ENCODE results near the gene LEFTY2. TPM values are rescaled to one million over a fixed set of nuclear protein-coding genes. Genes with fewer than 3 reads are reported as not detected.
"Not testable (repeated sequence)": the region's sequence is repeated elsewhere in the genome, so short reads cannot be mapped to it uniquely, and the experiment has no call there.

Gene LEFTY2
- total and polyA plus RNA-seq, 9 of the 15 experiments (the other 6 are each of a cell fraction or from before 2014, with no cell fraction given), result 0.04 to 0.14 TPM; not detected in 7

- FAIRE-seq; POLR2A ChIA-PET; DNase-seq (ENCODE audit: extremely low read depth in 1 of 4, low spot score in 3 of 4): not testable (repeated sequence)
Measured at GRCh38 chr1:225887554-225888288, 53.3 kb downstream of the LEFTY2 start.

GRCh38 chr1:225887030-225887314 lies 54.0 kb downstream of the LEFTY2 start:
- DNase-seq (ENCODE audit: extremely low read depth in 1 of 4, low spot score in 3 of 4) (no peak), ATAC-seq (no peak), FAIRE-seq (no peak)
- Histone ChIP-seq H3K27ac (ENCODE audit: extremely low read depth, low read depth, low read length) (no peak overlapping the region), H3K4me2 (ENCODE audit: insufficient read depth, low read length) (no peak overlapping the region), H3K27me3 (ENCODE audit: control insufficient read depth in 2 of 2, insufficient read depth in 2 of 2, low read length in 2 of 2) (no peaks in the 10 kb centered on the region), H3K9me1 (ENCODE audit: control insufficient read depth, insufficient read depth, low read length) (peaks cover 3% of the 10 kb centered on the region), H3K9me3 (replicated peaks; ENCODE audit: control insufficient read depth, insufficient read depth, low read depth, low read length) (no peaks in the 10 kb centered on the region), H3K9ac (ENCODE audit: insufficient read depth in 1 of 2, low read depth in 2 of 2, low read length in 2 of 2) (no peak overlapping the region), H2AFZ (ENCODE audit: low read depth, low read length) (no peak overlapping the region), H3K36me3 (ENCODE audit: control insufficient read depth, insufficient read depth, low read length) (no peaks in the 10 kb centered on the region), H3K4me3 (no peak overlapping the region), H4K20me1 (replicated peaks; ENCODE audit: control insufficient read depth, insufficient read depth, low read length) (no peaks in the 10 kb centered on the region), H3K79me2 (ENCODE audit: control insufficient read depth, insufficient read depth, low read length) (peaks cover 12% of the 10 kb centered on the region), H3K4me1 (replicated peaks in 1 of 2; ENCODE audit: control insufficient read depth in 2 of 2, insufficient read depth in 2 of 2, low read length in 2 of 2) (peaks cover 0 to 47% of the 10 kb centered on the region in 2 experiments; a peak in 3 of 5 replicates)
- POLR2A ChIA-PET, result interaction anchor here (0.7 kb wide), 1 partner anchor 388 kb away, joined by 3 read pairs; no protein-coding TSS in a partner anchor
- in situ Hi-C loops (cut with MboI) (no loop called here), intact Hi-C loops (cut with micrococcal nuclease) (no loop called here)
- 63% methylated on average over 7 of the region's 7 CpGs for WGBS (ENCODE audit: insufficient coverage, low coverage, missing lambda C conversion rate)
- no peak for TF ChIP-seq ETS2 (tag; IDR thresholded peaks at IDR 0.05; ENCODE audit: borderline replicate concordance, poor library complexity, severe bottlenecking)
- TF ChIP-seq MEIS2 (IDR thresholded peaks at IDR 0.05; ENCODE audit: partially characterized antibody), result peak; percentile 7
- CTCF ChIA-PET (ENCODE audit: low intra/inter-chr PET ratio), result no interaction called here
- BruUV-seq (replicated peaks), result no TSS peak

More at GRCh38 chr1:225887554-225888288, 53.3 kb downstream of the LEFTY2 start:
- H3K9ac ChIP-seq (ENCODE audit: insufficient read depth in 1 of 2, low read depth in 2 of 2, low read length in 2 of 2); H3K4me3 ChIP-seq; CTCF ChIA-PET (ENCODE audit: low intra/inter-chr PET ratio); BruUV-seq (replicated peaks); H2AFZ ChIP-seq (ENCODE audit: low read depth, low read length); in situ Hi-C loops (cut with MboI); H3K79me2 ChIP-seq (ENCODE audit: control insufficient read depth, insufficient read depth, low read length); H3K9me3 ChIP-seq (replicated peaks; ENCODE audit: control insufficient read depth, insufficient read depth, low read depth, low read length); H3K4me2 ChIP-seq (ENCODE audit: insufficient read depth, low read length); intact Hi-C loops (cut with micrococcal nuclease); ATAC-seq; H3K27ac ChIP-seq (ENCODE audit: extremely low read depth, low read depth, low read length); H4K20me1 ChIP-seq (replicated peaks; ENCODE audit: control insufficient read depth, insufficient read depth, low read length); H3K27me3 ChIP-seq (ENCODE audit: control insufficient read depth in 2 of 2, insufficient read depth in 2 of 2, low read length in 2 of 2); H3K36me3 ChIP-seq (ENCODE audit: control insufficient read depth, insufficient read depth, low read length); H3K9me1 ChIP-seq (ENCODE audit: control insufficient read depth, insufficient read depth, low read length): not testable (repeated sequence)
- 67% methylated on average over 4 of the region's 56 CpGs for WGBS (ENCODE audit: insufficient coverage, low coverage, missing lambda C conversion rate)
- peaks cover 0 to 40% of the 10 kb centered on the region in 2 experiments; a peak in 3 of 5 replicates for H3K4me1 ChIP-seq (replicated peaks in 1 of 2; ENCODE audit: control insufficient read depth in 2 of 2, insufficient read depth in 2 of 2, low read length in 2 of 2)

Small RNAs within 50 kb of the gene (microRNA-seq; reads per million reads assigned to microRNA genes)
- gene MIR6741 (ENCODE audit: borderline microRNAs expressed), result 0.91 reads per million, percentile 4 among the genes with 10 or more reads in this experiment

Small RNAs within 50 kb of the gene (small RNA-seq; reads per million reads assigned to genes)
- gene AL117348.1, result not detected
- not detected for gene NDUFA3P3

Other genes with a start within 250 kb of the LEFTY2 start
Only the 7 nearest of the 8 such genes appear.
- 272 and 273 TPM in 2 replicates for gene SRP9, start 163.4 kb downstream of the LEFTY2 start, total RNA-seq (2014; rRNA removed)
- gene SRP9, start 163.4 kb downstream of the LEFTY2 start, total RNA-seq (2014; rRNA removed; fragmentation: Illumina TruSeq; extraction: Trizol), result 690 and 726 TPM in 2 replicates
- 537 and 597 TPM in 2 replicates for gene SRP9, start 163.4 kb downstream of the LEFTY2 start, total RNA-seq (2015; rRNA removed; fragmentation: Illumina TruSeq; extraction: Trizol)
- gene SRP9, start 163.4 kb downstream of the LEFTY2 start, total RNA-seq (2021), result 434 and 437 TPM in 2 replicates
- gene SRP9, start 163.4 kb downstream of the LEFTY2 start, polyA plus RNA-seq (2011; rRNA removed), result 836 and 1,016 TPM in 2 replicates
- 557 and 668 TPM in 2 replicates for gene SRP9, start 163.4 kb downstream of the LEFTY2 start, polyA plus RNA-seq (2014; fragmentation: Illumina TruSeq; extraction: Trizol)
- 1,000 to 10,000 TPM; 1,645 to 1,892 TPM for gene SRP9, start 163.4 kb downstream of the LEFTY2 start, polyA plus RNA-seq (2014; fragmentation: Nextera tagmentation; extraction: Ambion mirVana)
- gene SRP9, start 163.4 kb downstream of the LEFTY2 start, polyA plus RNA-seq (2014; rRNA removed), result 502 and 509 TPM in 2 replicates
- 8.0 and 11.6 TPM in 2 replicates for gene EPHX1, start 131.1 kb downstream of the LEFTY2 start, total RNA-seq (2014; rRNA removed)
- gene EPHX1, start 131.1 kb downstream of the LEFTY2 start, total RNA-seq (2014; rRNA removed; fragmentation: Illumina TruSeq; extraction: Trizol), result 4.7 and 5.1 TPM in 2 replicates
- 6.7 and 7.6 TPM in 2 replicates for gene EPHX1, start 131.1 kb downstream of the LEFTY2 start, total RNA-seq (2015; rRNA removed; fragmentation: Illumina TruSeq; extraction: Trizol)
- gene EPHX1, start 131.1 kb downstream of the LEFTY2 start, total RNA-seq (2021), result 18.5 and 21.1 TPM in 2 replicates
- gene EPHX1, start 131.1 kb downstream of the LEFTY2 start, polyA plus RNA-seq (2011; rRNA removed), result 4.0 and 11.2 TPM in 2 replicates
- gene EPHX1, start 131.1 kb downstream of the LEFTY2 start, polyA plus RNA-seq (2014; fragmentation: Illumina TruSeq; extraction: Trizol), result 21.9 and 27.0 TPM in 2 replicates
- gene EPHX1, start 131.1 kb downstream of the LEFTY2 start, polyA plus RNA-seq (2014; fragmentation: Nextera tagmentation; extraction: Ambion mirVana), result under 1 TPM; 0.21 to 0.48 TPM
- gene EPHX1, start 131.1 kb downstream of the LEFTY2 start, polyA plus RNA-seq (2014; rRNA removed), result 7.5 and 8.8 TPM in 2 replicates
- gene TMEM63A, start 58.8 kb downstream of the LEFTY2 start, total RNA-seq (2014; rRNA removed), result 17.5 and 21.2 TPM in 2 replicates
- 17.2 and 17.6 TPM in 2 replicates for gene TMEM63A, start 58.8 kb downstream of the LEFTY2 start, total RNA-seq (2014; rRNA removed; fragmentation: Illumina TruSeq; extraction: Trizol)
- gene TMEM63A, start 58.8 kb downstream of the LEFTY2 start, total RNA-seq (2015; rRNA removed; fragmentation: Illumina TruSeq; extraction: Trizol), result 16.2 and 17.5 TPM in 2 replicates
- gene TMEM63A, start 58.8 kb downstream of the LEFTY2 start, total RNA-seq (2021), result 48.5 and 54.6 TPM in 2 replicates
- gene TMEM63A, start 58.8 kb downstream of the LEFTY2 start, polyA plus RNA-seq (2011; rRNA removed), result 39.2 and 70.5 TPM in 2 replicates
- gene TMEM63A, start 58.8 kb downstream of the LEFTY2 start, polyA plus RNA-seq (2014; fragmentation: Illumina TruSeq; extraction: Trizol), result 37.7 and 39.0 TPM in 2 replicates
- 1 to 10 TPM; 2.0 to 2.8 TPM for gene TMEM63A, start 58.8 kb downstream of the LEFTY2 start, polyA plus RNA-seq (2014; fragmentation: Nextera tagmentation; extraction: Ambion mirVana)
- 30.5 and 32.4 TPM in 2 replicates for gene TMEM63A, start 58.8 kb downstream of the LEFTY2 start, polyA plus RNA-seq (2014; rRNA removed)
- gene LEFTY1, start 52.1 kb downstream of the LEFTY2 start, total RNA-seq (2014; rRNA removed), result 0.16 TPM in 1 of 2 replicates, not detected in the other
- gene LEFTY1, start 52.1 kb downstream of the LEFTY2 start, total RNA-seq (2014; rRNA removed; fragmentation: Illumina TruSeq; extraction: Trizol), result 0.07 TPM in 1 of 2 replicates, not detected in the other
- not detected in 2 replicates for gene LEFTY1, start 52.1 kb downstream of the LEFTY2 start, total RNA-seq (2015; rRNA removed; fragmentation: Illumina TruSeq; extraction: Trizol)
- gene LEFTY1, start 52.1 kb downstream of the LEFTY2 start, total RNA-seq (2021), result 0.20 and 0.24 TPM in 2 replicates
- 0.09 and 0.21 TPM in 2 replicates for gene LEFTY1, start 52.1 kb downstream of the LEFTY2 start, polyA plus RNA-seq (2011; rRNA removed)
- 0.15 TPM in 1 of 2 replicates, not detected in the other for gene LEFTY1, start 52.1 kb downstream of the LEFTY2 start, polyA plus RNA-seq (2014; fragmentation: Illumina TruSeq; extraction: Trizol)
- gene LEFTY1, start 52.1 kb downstream of the LEFTY2 start, polyA plus RNA-seq (2014; fragmentation: Nextera tagmentation; extraction: Ambion mirVana), result not detected
- 0.13 TPM in 1 of 2 replicates, not detected in the other for gene LEFTY1, start 52.1 kb downstream of the LEFTY2 start, polyA plus RNA-seq (2014; rRNA removed)
- 162 and 176 TPM in 2 replicates for gene PYCR2, start 17.0 kb downstream of the LEFTY2 start, total RNA-seq (2014; rRNA removed)
- 75.2 and 76.7 TPM in 2 replicates for gene PYCR2, start 17.0 kb downstream of the LEFTY2 start, total RNA-seq (2014; rRNA removed; fragmentation: Illumina TruSeq; extraction: Trizol)
- 79.2 and 83.5 TPM in 2 replicates for gene PYCR2, start 17.0 kb downstream of the LEFTY2 start, total RNA-seq (2015; rRNA removed; fragmentation: Illumina TruSeq; extraction: Trizol)
- 200 and 219 TPM in 2 replicates for gene PYCR2, start 17.0 kb downstream of the LEFTY2 start, total RNA-seq (2021)
- 127 and 246 TPM in 2 replicates for gene PYCR2, start 17.0 kb downstream of the LEFTY2 start, polyA plus RNA-seq (2011; rRNA removed)
- 154 and 187 TPM in 2 replicates for gene PYCR2, start 17.0 kb downstream of the LEFTY2 start, polyA plus RNA-seq (2014; fragmentation: Illumina TruSeq; extraction: Trizol)
- 1 to 10 TPM; 5.5 to 7.9 TPM for gene PYCR2, start 17.0 kb downstream of the LEFTY2 start, polyA plus RNA-seq (2014; fragmentation: Nextera tagmentation; extraction: Ambion mirVana)
- 195 and 208 TPM in 2 replicates for gene PYCR2, start 17.0 kb downstream of the LEFTY2 start, polyA plus RNA-seq (2014; rRNA removed)
- 44.9 and 46.0 TPM in 2 replicates for gene SDE2, start 58.1 kb upstream of the LEFTY2 start, total RNA-seq (2014; rRNA removed)
- 62.3 and 72.5 TPM in 2 replicates for gene SDE2, start 58.1 kb upstream of the LEFTY2 start, total RNA-seq (2014; rRNA removed; fragmentation: Illumina TruSeq; extraction: Trizol)
- 42.7 and 43.0 TPM in 2 replicates for gene SDE2, start 58.1 kb upstream of the LEFTY2 start, total RNA-seq (2015; rRNA removed; fragmentation: Illumina TruSeq; extraction: Trizol)
- gene SDE2, start 58.1 kb upstream of the LEFTY2 start, total RNA-seq (2021), result 45.3 and 50.5 TPM in 2 replicates
- gene SDE2, start 58.1 kb upstream of the LEFTY2 start, polyA plus RNA-seq (2011; rRNA removed), result 35.6 and 49.1 TPM in 2 replicates
- gene SDE2, start 58.1 kb upstream of the LEFTY2 start, polyA plus RNA-seq (2014; fragmentation: Illumina TruSeq; extraction: Trizol), result 35.7 and 39.9 TPM in 2 replicates
- gene SDE2, start 58.1 kb upstream of the LEFTY2 start, polyA plus RNA-seq (2014; fragmentation: Nextera tagmentation; extraction: Ambion mirVana), result 10 to 100 TPM; 14.3 to 19.3 TPM
- gene SDE2, start 58.1 kb upstream of the LEFTY2 start, polyA plus RNA-seq (2014; rRNA removed), result 44.6 and 46.1 TPM in 2 replicates
- 412 and 510 TPM in 2 replicates for gene H3-3A, start 121.5 kb upstream of the LEFTY2 start, total RNA-seq (2014; rRNA removed)
- 517 and 565 TPM in 2 replicates for gene H3-3A, start 121.5 kb upstream of the LEFTY2 start, total RNA-seq (2014; rRNA removed; fragmentation: Illumina TruSeq; extraction: Trizol)
- gene H3-3A, start 121.5 kb upstream of the LEFTY2 start, total RNA-seq (2015; rRNA removed; fragmentation: Illumina TruSeq; extraction: Trizol), result 394 and 426 TPM in 2 replicates
- 808 and 835 TPM in 2 replicates for gene H3-3A, start 121.5 kb upstream of the LEFTY2 start, total RNA-seq (2021)
- gene H3-3A, start 121.5 kb upstream of the LEFTY2 start, polyA plus RNA-seq (2011; rRNA removed), result 812 and 877 TPM in 2 replicates
- 758 and 923 TPM in 2 replicates for gene H3-3A, start 121.5 kb upstream of the LEFTY2 start, polyA plus RNA-seq (2014; fragmentation: Illumina TruSeq; extraction: Trizol)
- 100 to 1,000 TPM; 543 to 591 TPM for gene H3-3A, start 121.5 kb upstream of the LEFTY2 start, polyA plus RNA-seq (2014; fragmentation: Nextera tagmentation; extraction: Ambion mirVana)
- gene H3-3A, start 121.5 kb upstream of the LEFTY2 start, polyA plus RNA-seq (2014; rRNA removed), result 975 and 1,083 TPM in 2 replicates